H1 (cell line): Measurements from ENCODE around the gene TBX15. TPM values are rescaled to one million over a fixed set of nuclear protein-coding genes. Genes with fewer than 3 reads are reported as not detected.

Experiments used
- CTCF ChIA-PET: fragments of 300-600 bp; sonication (Branson Sonifier 250); formaldehyde crosslinking; loops from one replicate; lab custom pipeline; 2021; ENCODE audit not compliant: partially characterized antibody; lab: Charles Lee
- POLR2A ChIA-PET: fragments of 300-600 bp; sonication (Branson Sonifier 250); formaldehyde crosslinking; loops from one replicate; lab custom pipeline; 2021; ENCODE audit warnings: inconsistent platforms; ENCODE audit not compliant: partially characterized antibody; lab: Charles Lee
- DNase-seq, 2 experiments: peaks; one replicate each; pipeline versions ENCODE4 v3.0.0 to v3.0.0-alpha.2; 2010 to 2022; ENCODE audit warnings: low spot score in 2 of 2, low read depth in 1 of 2, mixed read lengths in 1 of 2
- FAIRE-seq: peaks from 2 replicates; lab custom pipeline; 2011; peaks lifted over from hg19 to GRCh38; lab: Jason Lieb, UNC
- H2AFZ ChIP-seq: 2 replicates; pipeline ENCODE4 v1.8.1; 2012; ENCODE audit warnings: low read length, inconsistent platforms
- H2AK5ac ChIP-seq: 2 replicates; pipeline ENCODE4 v1.6.1; 2013; ENCODE audit warnings: low read depth, low read length
- H2BK120ac ChIP-seq: replicated peaks from 2 replicates; pipeline ENCODE3; 2013; ENCODE audit warnings: low read depth, low read length, inconsistent platforms
- H2BK12ac ChIP-seq: 2 replicates; pipeline ENCODE4 v1.6.1; 2013; ENCODE audit warnings: low read depth, low read length
- H2BK15ac ChIP-seq: 2 replicates; pipeline ENCODE4 v1.6.1; 2013; ENCODE audit warnings: low read length
- H2BK20ac ChIP-seq: 2 replicates; pipeline ENCODE4 v1.6.1; 2013; ENCODE audit warnings: low read length
- H2BK5ac ChIP-seq: 2 replicates; pipeline ENCODE4 v1.6.1; 2013; ENCODE audit warnings: low read depth, low read length
- H3K14ac ChIP-seq: 2 replicates; pipeline ENCODE4 v1.6.1; 2013; ENCODE audit warnings: inconsistent platforms; ENCODE audit not compliant: insufficient read length
- H3K18ac ChIP-seq: 2 replicates; pipeline ENCODE4 v1.6.1; 2013; ENCODE audit warnings: low read length; ENCODE audit errors: extremely low read depth
- H3K23ac ChIP-seq: 2 replicates; pipeline ENCODE4 v1.6.1; 2013; ENCODE audit warnings: inconsistent platforms; ENCODE audit not compliant: insufficient read length
- H3K23me2 ChIP-seq: 2 replicates; pipeline ENCODE4 v1.6.1; 2013; ENCODE audit warnings: low read depth, low read length
- H3K27ac ChIP-seq: 2 replicates; pipeline ENCODE4 v1.6.1; 2011; ENCODE audit warnings: low read depth, low read length, inconsistent platforms
- H3K27me3 ChIP-seq, 4 experiments: replicated peaks in 1 of 4; 1 replicate in 1 of 4; 2 replicates in 3 of 4; pipeline versions ENCODE4 v1.6.1 to v1.8.1; 2011 to 2013; ENCODE audit warnings: low read length in 3 of 4, mild to moderate bottlenecking in 3 of 4, inconsistent platforms in 2 of 4, mixed read lengths in 2 of 4, moderate library complexity in 1 of 4; ENCODE audit not compliant: control insufficient read depth in 3 of 4, insufficient read depth in 3 of 4; ENCODE audit errors: extremely low read depth in 1 of 4
- H3K36me3 ChIP-seq, 4 experiments: 2 replicates each; pipeline versions ENCODE4 v1.6.1 to v1.8.1; 2011 to 2013; ENCODE audit warnings: mild to moderate bottlenecking in 4 of 4, low read length in 3 of 4, moderate library complexity in 2 of 4, control low read depth in 1 of 4, inconsistent platforms in 1 of 4; ENCODE audit not compliant: insufficient read depth in 4 of 4, control insufficient read depth in 2 of 4
- H3K4ac ChIP-seq: replicated peaks from 2 replicates; pipeline ENCODE3; 2013; ENCODE audit warnings: low read length, low read depth, mixed read lengths, inconsistent platforms; ENCODE audit not compliant: insufficient read length
- H3K4me1 ChIP-seq, 4 experiments: replicated peaks in 1 of 4; 1 replicate in 1 of 4; 2 replicates in 3 of 4; pipeline versions ENCODE4 v1.6.1 to v1.8.1; 2011 to 2013; ENCODE audit warnings: low read length in 3 of 4, inconsistent platforms in 2 of 4, mixed read lengths in 1 of 4; ENCODE audit not compliant: insufficient read depth in 4 of 4, control insufficient read depth in 3 of 4
- H3K4me2 ChIP-seq, 2 experiments: 2 replicates each; pipeline versions ENCODE4 v1.6.1 to v1.8.1; 2011 to 2013; ENCODE audit warnings: low read depth in 2 of 2, low read length in 2 of 2, control low read depth in 1 of 2, inconsistent platforms in 1 of 2, mild to moderate bottlenecking in 1 of 2; ENCODE audit not compliant: insufficient read depth in 1 of 2
- H3K4me3 ChIP-seq, 4 experiments: fragments of 200-600, 300-600 bp in 1 of 4; sonication (generic), shearing (Covaris generic), sonication (Bioruptor Twin) in 1 of 4; 2 replicates each; pipeline versions ENCODE4 v1.5.1 to v1.8.1; 2011 to 2016; ENCODE audit warnings: low read length in 4 of 4, low read depth in 3 of 4, control low read depth in 2 of 4, inconsistent platforms in 2 of 4, mild to moderate bottlenecking in 2 of 4, mixed read lengths in 1 of 4, moderate library complexity in 1 of 4; ENCODE audit not compliant: insufficient read depth in 2 of 4; ENCODE audit errors: extremely low read depth in 1 of 4
- H3K56ac ChIP-seq: replicated peaks from 2 replicates; pipeline ENCODE3; 2013; ENCODE audit warnings: low read depth, mild to moderate bottlenecking, mixed read lengths, low read length, inconsistent platforms; ENCODE audit not compliant: insufficient read length
- H3K79me1 ChIP-seq: 2 replicates; pipeline ENCODE4 v1.6.1; 2013; ENCODE audit warnings: low read depth, low read length, control low read depth
- H3K79me2 ChIP-seq, 2 experiments: 2 replicates each; pipeline versions ENCODE4 v1.6.1 to v1.8.1; 2012 to 2013; ENCODE audit warnings: low read length in 2 of 2, mild to moderate bottlenecking in 2 of 2, inconsistent platforms in 1 of 2; ENCODE audit not compliant: insufficient read depth in 2 of 2, control insufficient read depth in 1 of 2
- H3K9ac ChIP-seq, 4 experiments: replicated peaks in 1 of 4; 1 replicate in 1 of 4; 2 replicates in 3 of 4; pipeline versions ENCODE4 v1.6.1 to v1.8.1; 2011 to 2013; ENCODE audit warnings: low read depth in 3 of 4, low read length in 3 of 4, control low read depth in 2 of 4, mild to moderate bottlenecking in 2 of 4, moderate library complexity in 2 of 4, inconsistent platforms in 1 of 4; ENCODE audit errors: extremely low read depth in 1 of 4
- H3K9me3 ChIP-seq, 2 experiments: 2 replicates each; pipeline versions ENCODE4 v1.6.1 to v1.8.1; 2012 to 2013; ENCODE audit warnings: mild to moderate bottlenecking in 2 of 2, moderate library complexity in 2 of 2, control low read depth in 1 of 2, inconsistent platforms in 1 of 2, low read depth in 1 of 2, low read length in 1 of 2, mixed read lengths in 1 of 2; ENCODE audit not compliant: insufficient read depth in 2 of 2
- H4K20me1 ChIP-seq, 2 experiments: replicated peaks in 1 of 2; 2 replicates each; pipeline versions ENCODE3 to v1.8.1; 2011 to 2013; ENCODE audit warnings: inconsistent platforms in 2 of 2, low read length in 2 of 2, mild to moderate bottlenecking in 1 of 2; ENCODE audit not compliant: insufficient read depth in 2 of 2, control insufficient read depth in 1 of 2
- H4K5ac ChIP-seq: 2 replicates; pipeline ENCODE4 v1.6.1; 2013; ENCODE audit warnings: low read length, low read depth, mixed read lengths, inconsistent platforms; ENCODE audit not compliant: insufficient read length
- H4K8ac ChIP-seq: 2 replicates; pipeline ENCODE4 v1.8.0; 2013; ENCODE audit warnings: mild to moderate bottlenecking, moderate library complexity, low read length, inconsistent platforms; ENCODE audit not compliant: insufficient read depth; ENCODE audit errors: extremely low read depth
- H4K91ac ChIP-seq: replicated peaks from 2 replicates; pipeline ENCODE3; 2013; ENCODE audit warnings: low read length, mixed read lengths, inconsistent platforms; ENCODE audit not compliant: insufficient read length
- BACH1 ChIP-seq: IDR thresholded peaks from 2 replicates; pipeline ENCODE4 v1.6.1; 2012; ENCODE audit warnings: low read length, improper control_type of control experiment
- polyA plus RNA-seq, 7 experiments: library from polyadenylated mRNA; depleted of rRNA in 3 of 7; stranded (reverse) in 5 of 7; unstranded in 2 of 7; fragments of >200 nt in 5 of 7; fragments of 200-250 nt in 2 of 7; gene quantifications; 1 replicate in 5 of 7; 2 replicates in 1 of 7; 4 replicates in 1 of 7; pipeline versions ENCODE4 v1.2.1 to v1.2.3, GENCODE V29; 2011 to 2013; ENCODE audit warnings: missing spikeins in 2 of 7, mixed read lengths in 2 of 7
- small RNA-seq: library from polyadenylated mRNA; stranded (forward); fragments of <200 nt; extraction: miRNeasy Mini kit (QIAGEN cat#:217004); gene quantifications from one replicate; pipeline ENCODE3, GENCODE V24; 2013; ENCODE audit not compliant: insufficient read depth
- total RNA-seq: library from RNA; stranded (reverse); fragmentation: NEBNext Ultra II Directional; extraction: Animal tissue kit (Norgen Biotek cat#: 25700); gene quantifications from 2 replicates; pipeline ENCODE4 v1.2.1, GENCODE V29; 2021

TBX15 gene
- total and polyA plus RNA-seq, 2 of the 8 experiments (the other 6 are each of a cell fraction or from before 2014, with no cell fraction given) = 0.14 to 0.24 TPM

DNA sequence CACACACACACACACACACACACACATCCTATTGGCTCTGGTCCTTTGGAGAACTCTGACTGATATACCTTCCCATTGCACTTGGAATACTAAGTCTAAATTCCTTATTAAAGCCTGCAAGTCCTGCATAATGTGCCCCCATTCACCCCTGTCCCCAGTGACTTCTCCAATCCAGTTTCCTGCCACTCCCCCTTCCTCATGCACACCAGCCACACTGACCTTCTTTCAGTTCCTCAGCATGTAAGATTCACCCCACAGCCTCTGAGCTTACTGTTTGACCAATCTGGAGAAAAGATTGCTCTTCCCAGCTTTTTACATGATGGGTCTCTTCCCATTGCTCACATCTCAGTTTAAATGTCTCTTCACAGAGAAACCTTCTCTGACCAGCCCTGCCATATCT lies 146.6 kb downstream of the TBX15 start:
- Histone ChIP-seq H3K56ac (no peak overlapping the region), H4K5ac (no peak overlapping the region), H3K27me3 (no peaks in the 10 kb centered on the region), H3K79me2 (no peaks in the 10 kb centered on the region), H3K23ac (no peak overlapping the region), H2BK15ac (no peak overlapping the region), H3K4me2 (no peak overlapping the region), H3K18ac (no peak overlapping the region), H3K79me1 (no peaks in the 10 kb centered on the region), H3K36me3 (no peaks in the 10 kb centered on the region), H3K23me2 (peaks cover 4% of the 10 kb centered on the region; the same call in 1 of the 2 replicates), H3K14ac (no peak overlapping the region), H4K20me1 (no peaks in the 10 kb centered on the region), H4K91ac (no peak overlapping the region), H3K4ac (no peak overlapping the region), H4K8ac (no peak overlapping the region), H3K4me3 (no peak overlapping the region), H2BK20ac (no peak overlapping the region), H3K27ac (no peak overlapping the region), H3K4me1 (no peaks in the 10 kb centered on the region), H2BK12ac (no peak overlapping the region), H3K9me3 (no peaks in the 10 kb centered on the region), H3K9ac (no peak overlapping the region), H2AFZ (no peak overlapping the region), H2BK5ac (no peak overlapping the region), H2AK5ac (no peak overlapping the region), H2BK120ac (no peak overlapping the region)
- TF ChIP-seq BACH1 = no peak
- CTCF ChIA-PET = interaction anchor here (1.0 kb wide), 1 partner anchor 14 kb away, joined by 3 read pairs; no protein-coding TSS in a partner anchor
- FAIRE-seq (no peak), DNase-seq (no peak)
- POLR2A ChIA-PET = no interaction called here

Small RNA genes lying within 50 kb of the gene (small RNA-seq; reads per million reads assigned to genes)
- gene AL139420.2 = not detected

Other genes with a start within 250 kb of the TBX15 start
- 12.9 and 13.8 TPM in 2 replicates for gene WARS2, start 152.3 kb upstream of the TBX15 start, total RNA-seq
- gene WARS2, start 152.3 kb upstream of the TBX15 start, polyA plus RNA-seq (2011; rRNA removed) = 3.4 and 4.3 TPM in 2 replicates